GM18867 (cell line): ENCODE measurements around the gene TMEM138.

Experiments
- ATAC-seq: cut with Tn5 transposase; IDR thresholded peaks from one replicate; pipeline ENCODE4 v1.9.1; 2021; ENCODE audit warnings: mild to moderate bottlenecking, moderate library complexity; ENCODE audit not compliant: unreplicated experiment

Gene TMEM138

DNA sequence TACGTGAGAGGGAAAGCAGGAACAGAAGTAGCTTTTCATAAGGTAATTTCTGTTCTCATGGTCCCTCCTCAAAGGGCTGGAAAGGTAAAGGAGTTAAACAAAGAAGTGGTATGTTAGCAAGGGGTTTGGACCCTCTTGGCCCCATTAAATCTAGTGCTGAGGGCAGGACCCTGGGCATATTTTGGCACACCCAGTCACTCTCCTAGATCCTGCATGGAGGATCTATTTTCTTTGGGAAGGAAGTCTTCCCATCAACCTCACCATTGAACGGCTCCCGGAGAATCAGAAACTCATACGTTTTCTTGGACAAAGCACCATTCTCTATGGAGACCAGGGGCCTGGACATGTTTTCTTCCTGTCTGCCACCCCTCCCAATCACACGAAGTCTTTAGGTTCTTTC is 41.9 kb downstream of the TMEM138 start:
- ATAC-seq: no peak

DNA sequence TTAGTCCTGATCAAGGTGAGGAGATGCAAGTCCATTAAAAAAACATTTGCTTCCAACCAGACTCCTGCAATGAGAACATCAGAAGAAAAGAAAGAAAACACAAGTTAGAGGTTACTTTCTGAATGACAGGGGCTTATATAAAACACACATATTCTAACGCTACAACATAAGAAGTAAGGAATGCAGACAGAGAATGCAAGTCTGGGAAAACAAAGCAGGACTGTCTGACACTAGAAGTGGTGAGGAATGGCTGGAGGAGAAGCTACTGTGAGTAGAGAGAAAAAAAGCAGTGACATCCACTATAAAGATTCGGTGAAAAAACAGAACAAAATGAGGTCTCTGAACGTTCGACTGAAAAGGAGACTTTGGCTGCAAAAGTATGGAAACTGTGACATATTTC is 42.5 kb downstream of the TMEM138 start:
- ATAC-seq: no peak

DNA sequence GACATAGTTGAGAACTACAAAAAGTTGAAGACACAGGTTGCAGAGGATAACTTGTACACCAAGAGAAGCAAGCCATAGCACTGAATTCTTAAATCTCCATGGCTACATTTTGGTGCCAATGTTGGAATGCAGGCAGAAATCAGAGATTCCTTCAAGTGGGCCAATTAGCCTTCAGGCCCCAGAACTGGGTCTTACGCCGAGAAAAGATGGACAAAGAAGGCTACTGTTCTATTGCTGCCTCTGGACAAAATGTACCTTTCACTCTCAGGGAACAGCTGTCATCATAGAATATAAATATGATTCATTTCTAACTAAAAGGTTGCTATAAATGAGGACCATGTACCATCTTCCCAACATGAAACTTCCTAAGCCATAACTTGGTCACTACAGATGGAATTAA is 43.9 kb downstream of the TMEM138 start:
- ATAC-seq: no peak

- no peak for ATAC-seq
These were observed 45.0 kb downstream of the TMEM138 start for GRCh38 chr11:61406991-61407728.

- ATAC-seq: no peak
These were observed 49.4 kb downstream of the TMEM138 start for GRCh38 chr11:61411589-61411988.

DNA sequence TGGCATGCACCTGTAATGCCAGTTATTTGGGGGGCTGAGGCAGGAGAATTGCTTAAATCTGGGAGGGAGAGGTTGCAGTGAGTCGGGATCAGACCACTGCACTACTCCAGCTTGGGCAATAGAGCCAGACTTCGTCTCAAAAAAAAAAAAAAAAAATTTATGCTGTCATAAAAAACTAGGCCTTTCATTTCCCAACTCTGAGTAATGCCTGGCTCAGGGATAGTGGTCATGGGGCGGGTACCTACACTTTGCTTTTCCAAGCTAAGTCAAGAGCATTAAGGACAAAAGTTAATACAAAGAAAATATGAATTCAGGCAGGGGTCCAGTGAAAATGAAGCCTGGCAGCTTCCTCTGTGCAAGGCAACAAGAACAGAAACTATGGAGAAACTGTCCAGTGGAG is 51.3 kb downstream of the TMEM138 start:
- ATAC-seq: no peak

DNA sequence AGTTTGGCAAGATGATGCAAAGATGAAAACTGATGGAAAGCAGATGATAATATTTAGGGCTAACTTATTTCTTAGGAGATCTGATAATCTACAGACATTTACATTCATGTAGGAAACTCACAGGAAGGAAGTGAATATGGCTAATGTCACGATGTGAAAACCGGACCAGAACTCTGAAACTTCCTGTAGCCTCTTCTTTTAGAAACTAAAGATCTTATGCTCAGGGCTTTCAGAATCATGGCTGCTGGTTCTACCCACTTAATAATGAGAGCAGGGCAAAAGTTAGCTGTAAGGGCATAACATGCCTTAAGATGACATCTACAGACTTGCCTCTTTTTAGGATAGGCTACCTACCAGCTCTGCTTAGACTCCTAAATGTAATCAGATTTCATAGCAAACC is 52.4 kb downstream of the TMEM138 start:
- no peak for ATAC-seq

GRCh38 chr11:61415381-61415780 is 53.2 kb downstream of the TMEM138 start:
- ATAC-seq: no peak

- ATAC-seq: no peak
These were observed 54.8 kb downstream of the TMEM138 start for GRCh38 chr11:61416941-61417340.

DNA sequence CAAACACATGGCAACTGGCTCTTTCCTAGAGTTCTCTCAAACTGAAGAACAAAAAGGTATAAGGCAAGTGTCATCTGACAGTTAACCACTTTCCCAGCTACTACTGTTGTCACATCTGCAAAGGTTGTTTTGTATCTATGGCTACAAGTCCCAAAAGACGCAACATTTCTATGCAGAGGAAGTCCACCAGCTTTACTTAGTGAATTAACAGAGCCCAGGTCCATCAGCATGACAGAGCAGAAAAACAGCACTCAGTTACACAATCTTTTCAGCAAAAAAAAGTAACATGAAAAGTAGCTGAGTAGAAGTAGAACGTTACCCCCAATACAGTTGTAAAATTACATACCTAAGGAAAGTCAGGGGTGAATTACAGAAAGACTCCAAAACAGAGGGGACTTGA is 55.5 kb downstream of the TMEM138 start:
- no peak for ATAC-seq

GRCh38 chr11:61418136-61418535 is 56.0 kb downstream of the TMEM138 start:
- ATAC-seq: no peak
